Neutrophil (primary cell): ENCODE data around the gene EPHX1.

Experiments used
- H3K27ac ChIP-seq: fragments of 200-600 bp; sonication (generic); 2 replicates; pipeline ENCODE4 v1.5.1; 2016; ENCODE audit warnings: mild to moderate bottlenecking, moderate library complexity
- H3K27me3 ChIP-seq: fragments of 200-600 bp; sonication (generic); 2 replicates; pipeline ENCODE4 v1.6.0; 2016; ENCODE audit warnings: mild to moderate bottlenecking
- H3K36me3 ChIP-seq: fragments of 200-600 bp; sonication (generic); 2 replicates; pipeline ENCODE4 v1.5.1; 2017
- H3K4me1 ChIP-seq, 2 experiments: fragments of 200-600 bp in 1 of 2; sonication (generic) in 1 of 2; 1 replicate in 1 of 2; 2 replicates in 1 of 2; pipeline versions ENCODE4 v1.5.1 to v1.6.1; 2013 to 2016; ENCODE audit warnings: low read depth in 1 of 2, low read length in 1 of 2, mild to moderate bottlenecking in 1 of 2, moderate library complexity in 1 of 2; ENCODE audit not compliant: control insufficient read depth in 1 of 2, insufficient read depth in 1 of 2
- H3K4me3 ChIP-seq, 2 experiments: fragments of 200-600 bp in 1 of 2; sonication (generic) in 1 of 2; 1 replicate in 1 of 2; 2 replicates in 1 of 2; pipeline ENCODE4 v1.5.1; 2013 to 2016; ENCODE audit warnings: low read depth in 1 of 2, low read length in 1 of 2, mild to moderate bottlenecking in 1 of 2, moderate library complexity in 1 of 2
- H3K9me3 ChIP-seq: fragments of 200-600 bp; sonication (generic); 2 replicates; pipeline ENCODE4 v1.5.1; 2016
- CTCF ChIP-seq: fragments of 200-600 bp; sonication (generic); IDR thresholded peaks from 2 replicates; pipeline ENCODE4 v1.5.1; 2016; ENCODE audit warnings: antibody characterized with exemption

EPHX1 gene

DNA sequence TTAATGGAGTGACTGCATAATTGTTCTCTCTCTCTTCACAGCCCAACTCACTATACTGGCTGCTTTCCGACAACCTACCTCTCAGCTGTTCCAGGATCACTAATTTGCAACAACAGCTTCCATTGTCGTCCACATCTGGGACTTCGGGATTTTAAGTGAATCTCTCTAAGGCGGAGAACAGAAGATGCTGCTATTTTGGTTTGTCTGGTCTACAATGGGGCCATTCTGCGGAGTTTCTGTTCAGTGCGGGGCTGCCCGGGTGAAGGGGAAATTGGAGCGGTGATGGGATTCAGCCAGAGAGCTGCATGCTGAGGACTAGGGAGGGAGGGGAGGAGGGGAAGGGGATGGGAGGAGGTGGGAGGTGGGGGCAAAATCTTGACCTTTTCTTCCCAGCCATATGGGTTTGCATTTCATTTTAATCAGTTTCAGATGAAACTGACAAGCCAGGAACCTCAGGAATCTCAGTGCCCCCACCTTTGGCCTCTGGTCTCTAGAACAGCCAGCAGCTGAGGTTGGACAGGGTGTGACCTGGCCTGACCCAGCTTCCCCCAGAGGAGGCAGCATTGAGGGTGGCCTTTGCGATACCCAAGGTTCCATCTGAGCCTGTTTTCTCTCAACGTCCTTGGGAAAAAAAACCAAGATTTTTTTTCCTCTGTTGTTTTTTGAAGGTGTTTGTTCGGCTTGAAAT is 39.2 kb upstream of the EPHX1 start:
- H3K9me3 ChIP-seq = no peaks in the 10 kb centered on the region
- H3K4me1 ChIP-seq = peaks cover 0 to 6% of the 10 kb centered on the region in 2 experiments
- TF ChIP-seq CTCF = no peak
- H3K27me3 ChIP-seq = no peaks in the 10 kb centered on the region
- H3K4me3 ChIP-seq = no peak overlapping the region
- H3K27ac ChIP-seq = no peak overlapping the region
- no peaks in the 10 kb centered on the region for H3K36me3 ChIP-seq

GRCh38 chr1:225771661-225772322 is 38.1 kb upstream of the EPHX1 start:
- H3K36me3 ChIP-seq = no peaks in the 10 kb centered on the region
- H3K27me3 ChIP-seq = no peaks in the 10 kb centered on the region
- no peak overlapping the region for H3K4me3 ChIP-seq
- no peak for TF ChIP-seq CTCF
- no peaks in the 10 kb centered on the region for H3K9me3 ChIP-seq
- peaks cover 5 to 9% of the 10 kb centered on the region in 2 experiments for H3K4me1 ChIP-seq
- H3K27ac ChIP-seq = no peak overlapping the region

DNA sequence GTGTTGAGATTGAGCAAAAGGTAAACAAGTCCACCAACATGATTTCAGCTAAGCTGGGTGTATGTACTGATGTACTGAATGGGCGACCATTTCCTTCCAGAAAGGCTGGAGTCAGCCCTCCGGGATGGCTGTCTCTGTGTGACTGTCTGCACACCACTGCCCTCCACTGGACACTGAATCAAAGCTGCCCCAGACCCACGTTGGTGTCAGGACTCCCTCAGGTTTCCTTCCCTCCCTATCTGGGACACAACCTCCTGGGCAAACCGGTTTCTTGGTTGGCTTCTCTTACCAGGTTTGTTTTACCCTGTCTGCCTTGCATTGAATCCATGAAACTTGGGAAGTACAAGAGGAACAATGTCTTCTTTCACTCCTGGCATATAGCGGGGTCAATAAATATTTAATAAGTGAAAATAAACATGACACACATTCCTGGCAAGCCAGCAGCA is 37.6 kb upstream of the EPHX1 start:
- TF ChIP-seq CTCF = peak; percentile 8
- no peak overlapping the region for H3K27ac ChIP-seq
- no peaks in the 10 kb centered on the region for H3K36me3 ChIP-seq
- H3K27me3 ChIP-seq = no peaks in the 10 kb centered on the region
- no peak overlapping the region for H3K4me3 ChIP-seq
- H3K4me1 ChIP-seq = peaks cover 10 to 15% of the 10 kb centered on the region in 2 experiments
- H3K9me3 ChIP-seq = no peaks in the 10 kb centered on the region

DNA sequence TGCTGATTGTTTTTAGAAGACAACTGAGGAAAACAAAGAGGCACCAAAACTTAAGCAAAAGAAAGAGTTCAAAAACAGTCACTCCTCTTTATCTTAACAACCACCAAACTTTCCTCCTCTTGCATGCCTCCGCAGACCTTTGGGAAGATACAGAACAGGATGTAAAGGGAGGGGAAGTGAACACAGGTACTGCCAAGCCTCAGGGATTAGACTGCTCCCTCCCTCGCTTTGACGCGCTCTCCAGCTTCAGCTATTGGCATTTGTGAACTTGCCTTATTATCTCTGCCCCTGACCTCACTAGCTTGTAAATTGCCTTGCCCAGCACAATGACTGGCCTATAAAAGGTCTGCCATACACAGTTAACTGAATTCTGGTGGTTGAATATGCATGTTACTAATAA is 37.1 kb upstream of the EPHX1 start:
- H3K27me3 ChIP-seq = no peaks in the 10 kb centered on the region
- H3K4me3 ChIP-seq = no peak overlapping the region
- H3K4me1 ChIP-seq = peaks cover 11 to 16% of the 10 kb centered on the region in 2 experiments
- no peak overlapping the region for H3K27ac ChIP-seq
- H3K36me3 ChIP-seq = no peaks in the 10 kb centered on the region
- H3K9me3 ChIP-seq = no peaks in the 10 kb centered on the region
- TF ChIP-seq CTCF = no peak

DNA sequence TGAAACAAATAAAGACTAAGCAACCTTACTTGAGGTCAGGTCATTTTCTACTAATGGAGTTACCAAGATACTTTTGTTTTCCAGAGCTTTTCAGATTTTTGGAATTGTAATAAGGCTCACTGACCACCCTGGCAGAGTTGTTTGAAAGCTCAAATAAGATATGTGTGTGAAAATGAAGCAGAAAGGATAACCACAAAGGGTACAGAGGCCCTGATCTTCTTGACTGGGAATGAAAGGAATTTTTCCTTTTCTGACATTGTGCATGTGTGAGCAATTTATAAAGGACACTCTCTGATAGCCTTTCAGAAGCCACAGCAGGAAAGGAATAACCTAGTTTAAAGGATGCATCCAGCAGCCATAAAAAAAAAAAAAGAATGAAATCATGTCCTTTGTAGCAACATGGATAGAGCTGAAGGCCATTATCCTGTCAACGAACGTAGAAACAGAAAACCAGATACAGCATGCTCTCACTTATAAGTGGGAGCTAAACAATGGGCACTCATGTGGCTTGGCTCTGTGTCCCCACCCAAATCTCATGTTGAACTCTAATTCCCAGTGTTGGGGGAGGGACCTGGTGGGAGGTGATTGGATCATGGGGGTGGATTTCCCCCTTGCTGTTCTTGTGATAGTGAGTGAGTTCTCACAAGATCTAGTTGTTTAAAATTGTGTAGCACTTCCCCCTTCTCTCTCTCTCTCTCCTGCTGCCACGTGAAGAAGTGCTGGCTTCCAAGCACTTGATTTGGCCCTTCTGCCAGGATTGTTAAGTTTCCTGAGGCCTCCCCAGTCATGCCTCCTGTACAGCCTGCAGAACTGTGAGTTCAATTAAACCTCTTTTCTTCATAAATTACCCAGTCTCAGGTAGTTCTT is 35.4 kb upstream of the EPHX1 start:
- Histone ChIP-seq H3K4me1 (peaks cover 27 to 30% of the 10 kb centered on the region in 2 experiments), H3K27ac (no peak overlapping the region), H3K4me3 (no peak overlapping the region), H3K27me3 (no peaks in the 10 kb centered on the region), H3K9me3 (no peaks in the 10 kb centered on the region), H3K36me3 (no peaks in the 10 kb centered on the region)
- no peak for TF ChIP-seq CTCF
